GM12872 (cell line): ENCODE results near the gene TIAM1.

Experiments used
- CTCF ChIP-seq: IDR thresholded peaks from 3 replicates; pipeline ENCODE4 v1.5.1; 2011; ENCODE audit warnings: low read depth, mild to moderate bottlenecking, low read length, moderate library complexity; ENCODE audit not compliant: insufficient read depth

The TIAM1 gene

DNA sequence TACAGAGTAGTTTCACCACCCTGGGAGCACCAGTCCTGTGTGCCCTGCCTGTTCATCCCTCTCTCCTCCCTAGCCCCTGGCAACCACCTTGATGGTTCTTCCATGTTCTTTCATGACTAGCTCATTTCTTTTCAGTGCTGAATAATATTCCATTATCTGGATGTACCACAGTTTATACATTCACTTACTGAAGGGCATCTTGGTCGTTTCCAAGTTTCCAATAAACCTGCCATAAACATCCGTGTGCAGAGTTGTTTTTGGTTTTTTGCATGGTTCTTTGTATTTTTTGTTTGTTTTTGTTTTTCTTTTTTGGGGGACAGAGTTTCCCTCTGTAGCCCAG, 13.9 kb downstream of the TIAM1 start:
- TF ChIP-seq CTCF = no peak

DNA sequence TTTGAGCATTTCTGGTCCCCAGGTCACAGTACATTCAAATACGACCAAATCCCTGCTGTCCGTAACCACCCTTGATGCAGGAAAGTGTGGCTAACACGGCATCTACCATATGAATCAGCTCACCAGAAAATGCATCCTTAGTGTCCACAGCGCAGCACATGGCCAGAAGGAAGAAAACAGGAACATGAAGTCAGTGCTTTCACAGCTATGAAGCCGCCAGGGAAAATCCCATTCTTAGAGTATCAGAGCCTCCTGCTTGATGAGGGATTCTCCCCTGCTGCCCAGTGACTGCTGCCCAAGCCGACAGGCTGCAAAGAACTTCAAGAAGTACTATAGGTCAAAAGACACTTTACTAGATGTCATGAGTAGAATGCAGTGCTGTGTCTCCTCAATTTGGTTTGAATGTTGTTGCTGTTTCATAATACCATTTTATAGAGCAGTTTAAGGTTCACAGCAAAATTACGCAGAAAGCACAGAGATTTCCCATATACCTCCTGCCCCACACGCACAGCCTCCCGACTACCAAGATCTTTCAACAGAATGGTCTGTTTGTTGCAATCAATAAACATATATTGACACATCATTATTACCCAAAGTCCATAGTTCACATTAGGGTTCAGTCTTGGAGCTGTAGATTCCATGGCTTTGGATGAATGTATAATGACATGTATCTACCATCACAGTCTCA, 14.5 kb downstream of the TIAM1 start:
- TF ChIP-seq CTCF = no peak

DNA sequence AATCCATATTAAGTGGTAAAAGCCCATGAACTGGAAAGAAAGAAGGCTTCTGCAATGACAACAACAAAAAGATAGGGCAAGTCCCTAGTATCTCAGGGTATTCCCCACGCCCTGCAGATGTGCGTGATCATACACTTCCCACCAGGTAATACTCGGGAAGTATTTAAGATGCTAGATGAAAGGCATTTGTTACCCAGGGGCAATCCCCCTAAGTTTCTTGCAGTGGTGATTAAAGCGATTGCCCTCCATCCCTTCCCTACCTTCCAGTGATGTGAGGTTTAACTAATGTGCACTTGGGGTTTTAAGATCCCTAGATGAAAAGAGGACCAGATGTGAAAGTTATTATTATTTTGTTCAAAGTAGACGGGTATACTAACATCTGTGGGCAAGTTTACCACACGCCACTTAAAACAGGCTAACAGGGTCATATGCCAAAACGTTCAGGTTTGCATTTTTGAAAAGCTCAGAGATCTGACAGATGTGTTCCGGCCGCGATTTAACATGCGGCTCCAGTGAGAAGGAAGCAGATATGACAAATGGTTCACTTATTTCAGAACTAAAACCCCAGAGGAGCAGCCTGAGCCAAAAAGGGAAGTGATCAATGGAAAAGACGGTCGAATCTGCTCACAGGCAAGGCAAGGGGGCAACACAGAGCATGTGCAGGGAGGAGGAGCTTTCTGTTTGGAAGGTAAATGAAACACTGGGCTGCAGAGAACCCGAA, 17.4 kb downstream of the TIAM1 start:
- TF ChIP-seq CTCF = no peak

- no peak for TF ChIP-seq CTCF
Measured at GRCh38 chr21:31318971-31319370, 25.1 kb downstream of the TIAM1 start.

DNA sequence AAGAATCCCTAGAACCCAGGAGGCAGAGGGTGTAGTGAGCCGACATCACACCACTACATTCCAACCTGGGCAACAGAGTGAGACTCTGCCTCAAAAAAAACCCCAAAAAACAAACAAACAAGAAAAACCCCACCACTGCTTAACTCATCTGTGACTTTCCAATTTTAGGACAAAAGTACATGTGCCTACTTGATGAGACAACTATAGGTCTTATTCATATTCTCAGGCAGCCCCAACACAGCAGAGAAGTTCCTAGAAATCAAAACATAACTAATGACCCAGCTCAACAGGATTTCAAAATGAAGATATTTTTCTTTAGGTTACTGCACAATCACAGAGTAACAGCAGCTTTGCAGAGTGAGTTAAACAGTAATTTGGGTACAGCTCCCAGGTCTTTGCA, 26.4 kb downstream of the TIAM1 start:
- TF ChIP-seq CTCF = no peak

DNA sequence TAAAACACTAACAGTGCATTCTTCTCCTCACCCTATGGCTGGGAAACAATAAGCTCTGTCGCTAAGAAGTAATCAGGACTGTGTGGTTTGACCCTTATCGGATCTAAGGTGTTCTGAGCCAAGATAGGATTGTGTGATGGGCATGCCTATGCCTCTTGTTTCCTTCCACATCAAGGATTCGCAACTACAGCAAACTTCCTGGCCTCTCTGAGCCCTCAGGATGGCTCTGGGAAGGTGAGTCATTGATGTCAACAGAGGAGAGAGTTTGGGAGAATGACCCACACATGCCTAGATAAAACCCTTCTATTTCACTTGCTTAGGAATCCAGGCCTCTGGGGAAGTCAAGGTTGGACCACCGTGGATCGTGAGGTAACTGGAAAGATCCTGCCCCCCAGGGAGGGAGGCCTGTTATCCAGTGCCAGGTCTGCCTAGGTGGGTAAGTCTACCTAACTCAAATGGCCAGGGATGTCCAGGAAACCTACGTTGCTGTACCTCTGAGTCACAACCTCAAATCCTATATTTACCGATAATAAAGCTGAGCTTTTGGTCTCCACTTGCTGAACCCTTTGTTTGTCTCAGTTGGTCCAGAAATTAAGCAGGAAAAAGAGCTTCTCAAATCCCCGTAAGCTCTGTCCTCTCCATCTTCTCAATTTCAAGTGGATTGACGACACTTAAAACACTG, 27.4 kb downstream of the TIAM1 start:
- TF ChIP-seq CTCF = no peak

DNA sequence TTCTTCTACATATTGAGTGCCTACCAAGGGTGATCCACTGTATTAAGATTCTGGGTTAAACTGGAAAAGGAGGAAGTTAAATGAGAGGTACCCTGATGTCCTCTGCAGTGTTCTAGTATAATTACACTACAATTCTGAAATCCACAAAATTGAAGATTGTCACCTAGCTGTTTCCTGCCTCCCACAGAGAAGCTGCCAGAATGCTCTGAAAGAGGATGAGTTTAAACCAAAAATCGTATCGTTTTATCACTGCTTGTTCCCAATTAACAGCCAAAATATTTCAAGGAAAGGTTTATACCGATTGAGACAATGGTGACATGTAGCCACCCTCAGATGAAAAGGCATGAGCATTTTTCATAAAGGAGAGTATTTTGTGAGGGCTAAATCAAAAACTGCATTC, 28.0 kb downstream of the TIAM1 start:
- TF ChIP-seq CTCF = no peak
